Colonic mucosa (tissue), 4 donors: ENCODE measurements around the gene KLK12. TPM values are rescaled to one million over a fixed set of nuclear protein-coding genes. Genes with fewer than 3 reads are reported as not detected.

ENCODE experiments used
- DNase-seq: peaks from one replicate; pipeline ENCODE4 v3.0.0-alpha.2; 2020
- H3K27ac ChIP-seq: fragments of 200-600 bp; one replicate; pipeline ENCODE4 v1.8.0; 2021
- H3K27me3 ChIP-seq: fragments of 200-600 bp; one replicate; pipeline ENCODE4 v1.8.0; 2021
- H3K36me3 ChIP-seq: fragments of 200-600 bp; one replicate; pipeline ENCODE4 v1.8.0; 2021
- H3K4me1 ChIP-seq: fragments of 200-600 bp; one replicate; pipeline ENCODE4 v1.8.0; 2021; ENCODE audit warnings: mild to moderate bottlenecking
- H3K4me3 ChIP-seq: fragments of 200-600 bp; one replicate; pipeline ENCODE4 v1.8.0; 2021
- H3K9ac ChIP-seq, 2 donors: one replicate each; pipeline ENCODE4 v1.7.0; 2013; ENCODE audit warnings: control low read depth in 2 of 2, low read depth in 2 of 2, low read length in 2 of 2
- H3K9me3 ChIP-seq: fragments of 200-600 bp; one replicate; pipeline ENCODE4 v1.8.0; 2021
- intact Hi-C: fragments of 100-400 bp; cut with DNase I; formaldehyde crosslinking; loops from one replicate; pipeline ENCODE4 v1.14.1; 2022
- total RNA-seq, 2 donors: library from RNA; stranded (reverse); fragmentation: NEBNext Ultra II Directional in 1 of 2; extraction: Animal tissue kit (Norgen Biotek cat#: 25700) in 1 of 2; gene quantifications; one replicate each; pipeline ENCODE4 v1.2.1, GENCODE V29; 2021
- TF ChIP-seq, protein P1 (sequence below): fragments of 200-600 bp; IDR thresholded peaks from one replicate; pipeline ENCODE4 v1.8.0; 2022; ENCODE audit warnings: antibody characterized with exemption, mild to moderate bottlenecking
- donor health status: healthy.
- donor health status: DM: no; HTN: no; CAD: no.
- donor health status: DM: no; HTN: no; CAD: no.

KLK12 gene
- total RNA-seq, 2 donors from 2014 or later = 0.64 to 1.4 TPM

DNA sequence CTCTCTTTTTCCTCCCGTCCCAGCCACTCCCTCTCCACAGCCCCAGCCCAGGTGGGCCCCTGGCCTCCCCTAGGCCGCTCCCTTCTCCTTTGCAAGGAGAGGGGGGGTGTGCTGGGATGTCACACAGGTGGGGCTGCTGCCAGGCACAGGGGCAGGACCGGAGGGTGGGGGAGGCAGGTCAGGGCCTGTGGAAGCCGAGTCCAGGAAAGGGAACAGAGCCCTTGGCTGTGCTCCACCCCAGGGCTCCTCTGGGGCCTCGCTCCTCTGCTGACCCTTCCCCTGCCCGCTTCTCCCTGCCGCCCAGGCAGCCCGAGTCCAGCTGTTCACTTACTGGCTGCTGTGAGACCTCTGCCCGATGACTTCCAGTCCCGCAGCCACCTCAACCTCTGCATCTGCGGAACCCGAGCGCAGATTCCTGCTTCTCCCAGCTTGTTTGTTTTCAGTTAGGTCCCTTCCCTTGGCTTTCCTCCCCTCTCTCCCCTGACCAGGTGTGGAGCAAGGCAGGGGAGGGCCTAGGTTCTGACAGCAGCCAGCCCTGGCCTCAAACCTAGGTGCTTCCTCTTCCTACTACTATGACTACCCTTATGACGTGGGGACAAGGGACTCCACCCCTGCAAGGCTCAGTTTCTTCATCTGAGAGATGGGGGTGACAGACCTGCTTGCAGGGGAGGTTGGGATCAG is 7.5 kb downstream of the KLK12 start:
- peaks cover 7% of the 10 kb centered on the region for H3K27me3 ChIP-seq
- no peak for DNase-seq

DNA sequence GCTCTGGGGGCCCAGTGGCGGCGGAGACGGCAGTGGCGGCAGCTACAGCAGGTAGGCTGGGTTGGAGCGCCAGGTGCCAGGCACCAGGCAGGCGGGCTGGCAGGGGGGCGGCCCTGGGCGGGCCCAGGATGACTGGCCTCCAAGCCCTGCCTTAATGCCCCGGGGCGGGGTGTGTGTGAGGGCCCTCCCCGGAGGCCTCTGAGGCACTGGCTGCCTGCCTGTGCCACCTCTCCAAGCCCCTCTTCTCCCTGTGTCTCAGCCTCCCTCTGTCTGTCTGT is 8.3 kb downstream of the KLK12 start, which contains the start of gene KLK11:
TSS of gene KLK11 (minus strand) at position 63 of the 278 bp plus-strand sequence. CDS start 985 bp downstream, outside the sequence.
- H3K27ac ChIP-seq = no peak within 1 kb of the TSS

More for the DNA sequence above, 7.5 kb downstream of the KLK12 start:
- Histone ChIP-seq H3K4me1 (no peaks in the 10 kb centered on the region), H3K36me3 (no peaks in the 10 kb centered on the region), H3K9me3 (no peaks in the 10 kb centered on the region), H3K4me3 (no peak overlapping the region), H3K27ac (no peak overlapping the region), H3K9ac (no peak overlapping the region)
- intact Hi-C loops = loop anchor here (10.0 kb wide), 1 partner anchor 148 kb away; no protein-coding TSS in a partner anchor
- TF ChIP-seq, protein P1, sequence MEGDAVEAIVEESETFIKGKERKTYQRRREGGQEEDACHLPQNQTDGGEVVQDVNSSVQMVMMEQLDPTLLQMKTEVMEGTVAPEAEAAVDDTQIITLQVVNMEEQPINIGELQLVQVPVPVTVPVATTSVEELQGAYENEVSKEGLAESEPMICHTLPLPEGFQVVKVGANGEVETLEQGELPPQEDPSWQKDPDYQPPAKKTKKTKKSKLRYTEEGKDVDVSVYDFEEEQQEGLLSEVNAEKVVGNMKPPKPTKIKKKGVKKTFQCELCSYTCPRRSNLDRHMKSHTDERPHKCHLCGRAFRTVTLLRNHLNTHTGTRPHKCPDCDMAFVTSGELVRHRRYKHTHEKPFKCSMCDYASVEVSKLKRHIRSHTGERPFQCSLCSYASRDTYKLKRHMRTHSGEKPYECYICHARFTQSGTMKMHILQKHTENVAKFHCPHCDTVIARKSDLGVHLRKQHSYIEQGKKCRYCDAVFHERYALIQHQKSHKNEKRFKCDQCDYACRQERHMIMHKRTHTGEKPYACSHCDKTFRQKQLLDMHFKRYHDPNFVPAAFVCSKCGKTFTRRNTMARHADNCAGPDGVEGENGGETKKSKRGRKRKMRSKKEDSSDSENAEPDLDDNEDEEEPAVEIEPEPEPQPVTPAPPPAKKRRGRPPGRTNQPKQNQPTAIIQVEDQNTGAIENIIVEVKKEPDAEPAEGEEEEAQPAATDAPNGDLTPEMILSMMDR = no peak

DNA sequence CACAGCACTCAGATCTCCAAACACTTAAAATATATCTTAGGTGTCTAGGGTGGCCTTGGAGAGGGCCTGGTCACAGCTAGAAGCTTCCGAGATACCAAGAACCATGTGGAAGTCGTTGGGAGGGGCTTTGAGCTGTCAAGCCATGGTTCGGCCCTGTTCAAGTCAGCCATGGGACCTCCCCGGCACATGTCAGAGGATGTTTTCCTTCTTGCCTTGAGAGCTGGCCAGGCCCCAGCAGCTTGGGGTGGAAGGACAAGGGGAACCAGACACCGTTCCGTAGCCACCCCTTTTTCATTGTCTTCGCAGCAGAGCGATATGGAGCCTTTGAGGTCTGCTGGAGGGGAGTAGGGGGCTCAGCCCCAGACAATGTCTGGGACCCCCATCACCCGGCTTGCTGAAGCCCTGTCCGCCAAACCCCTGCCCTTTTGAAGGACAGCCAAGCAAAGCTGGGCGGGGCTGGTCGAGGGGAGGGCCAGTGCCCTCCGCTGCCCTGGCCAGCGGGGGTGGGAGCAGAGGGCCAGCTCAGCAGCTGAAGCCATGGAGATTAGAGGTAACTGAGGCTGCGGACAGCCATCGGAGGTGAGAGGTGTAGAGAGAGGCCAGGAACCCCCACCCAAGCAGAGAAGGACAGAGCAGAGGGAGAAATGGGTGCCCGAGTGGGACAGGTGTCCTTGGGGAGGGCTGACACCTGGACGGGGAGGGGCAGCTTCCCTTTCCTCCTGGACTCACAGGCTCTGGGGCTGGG is 8.8 kb downstream of the KLK12 start:
- Histone ChIP-seq H3K9ac (no peak overlapping the region), H3K27ac (no peak overlapping the region), H3K27me3 (peaks cover 7% of the 10 kb centered on the region), H3K9me3 (no peaks in the 10 kb centered on the region), H3K4me1 (no peaks in the 10 kb centered on the region), H3K4me3 (no peak overlapping the region), H3K36me3 (no peaks in the 10 kb centered on the region)
- no peak for DNase-seq
- intact Hi-C loops = loop anchor here (10.0 kb wide), 1 partner anchor 149 kb away; no protein-coding TSS in a partner anchor
- TF ChIP-seq, protein P1 = no peak

More for the DNA sequence above, 8.3 kb downstream of the KLK12 start, which contains the start of gene KLK11:
- H3K4me1 ChIP-seq = no peaks in the 10 kb centered on the region
- no peaks in the 10 kb centered on the region for H3K36me3 ChIP-seq
- TF ChIP-seq, protein P1 = no peak
- H3K9ac ChIP-seq = no peak within 1 kb of the TSS
- no peaks in the 10 kb centered on the region for H3K9me3 ChIP-seq
- DNase-seq = no peak
- peaks cover 7% of the 10 kb centered on the region for H3K27me3 ChIP-seq
- intact Hi-C loops = loop anchor here (10.0 kb wide), 1 partner anchor 148 kb away; no protein-coding TSS in a partner anchor
- H3K4me3 ChIP-seq = no peak within 1 kb of the TSS

DNA sequence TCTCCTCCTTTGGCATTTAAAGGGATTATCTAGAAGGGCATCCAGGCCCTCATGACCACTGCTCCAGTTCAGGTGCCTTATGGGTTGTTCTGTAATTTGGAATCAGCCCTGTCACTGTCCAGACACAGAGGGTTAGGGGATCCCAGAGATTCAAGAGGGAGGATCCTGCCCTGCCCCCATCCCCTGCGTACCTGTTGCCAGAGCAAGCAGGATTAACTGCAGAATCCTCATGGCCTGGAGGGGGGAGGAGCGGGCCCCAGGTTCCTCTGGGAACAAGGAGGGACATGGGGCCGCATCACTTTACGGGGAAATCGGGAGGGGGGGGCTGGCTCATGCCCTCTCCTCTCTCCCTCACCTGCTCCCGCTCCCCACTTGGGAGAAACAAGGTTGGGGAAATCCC is 9.4 kb downstream of the KLK12 start:
- Histone ChIP-seq H3K9ac (no peak overlapping the region), H3K4me3 (no peak overlapping the region)

DNA sequence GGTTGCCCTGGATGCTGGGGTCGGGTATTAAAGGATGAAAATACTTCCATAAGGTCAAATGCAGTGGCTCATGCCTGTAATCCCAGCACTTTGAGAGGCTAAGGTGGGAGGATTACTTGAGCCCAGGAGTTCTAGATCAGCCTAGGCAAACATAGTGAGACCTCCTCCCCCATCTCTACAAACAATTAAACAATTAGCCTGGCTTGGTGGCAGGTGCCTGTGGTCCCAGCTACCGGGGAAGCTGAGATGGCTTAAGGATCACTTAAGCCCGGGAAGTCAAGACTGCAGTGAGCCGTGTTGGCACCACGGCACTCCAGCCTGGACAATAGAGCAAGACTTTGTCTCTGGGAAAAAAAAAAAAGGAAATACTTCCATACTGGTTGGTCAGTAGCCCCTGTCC is 9.9 kb downstream of the KLK12 start:
- intact Hi-C loops = loop anchor here (5.0 to 10.0 kb wide), 2 partner anchors 67 to 150 kb away; no protein-coding TSS in a partner anchor
- Histone ChIP-seq H3K27ac (no peak overlapping the region), H3K27me3 (peaks cover 7% of the 10 kb centered on the region), H3K9me3 (no peaks in the 10 kb centered on the region), H3K4me1 (no peaks in the 10 kb centered on the region), H3K4me3 (no peak overlapping the region), H3K9ac (no peak overlapping the region), H3K36me3 (no peaks in the 10 kb centered on the region)
- no peak for DNase-seq
- TF ChIP-seq, protein P1 = no peak

More for the DNA sequence above, 9.4 kb downstream of the KLK12 start:
- Histone ChIP-seq H3K27me3 (peaks cover 7% of the 10 kb centered on the region), H3K4me1 (no peaks in the 10 kb centered on the region), H3K9me3 (no peaks in the 10 kb centered on the region), H3K36me3 (no peaks in the 10 kb centered on the region), H3K27ac (no peak overlapping the region)
- TF ChIP-seq, protein P1 = no peak
- intact Hi-C loops = loop anchor here (10.0 kb wide), 1 partner anchor 149 kb away; no protein-coding TSS in a partner anchor
- DNase-seq = no peak
